CMK (cell line): ENCODE results near the gene ARL15.

Experiments used
- DNase-seq: peaks from one replicate; pipeline ENCODE4 v3.0.0-alpha.2; 2010; ENCODE audit warnings: low read depth

ARL15 gene

DNA sequence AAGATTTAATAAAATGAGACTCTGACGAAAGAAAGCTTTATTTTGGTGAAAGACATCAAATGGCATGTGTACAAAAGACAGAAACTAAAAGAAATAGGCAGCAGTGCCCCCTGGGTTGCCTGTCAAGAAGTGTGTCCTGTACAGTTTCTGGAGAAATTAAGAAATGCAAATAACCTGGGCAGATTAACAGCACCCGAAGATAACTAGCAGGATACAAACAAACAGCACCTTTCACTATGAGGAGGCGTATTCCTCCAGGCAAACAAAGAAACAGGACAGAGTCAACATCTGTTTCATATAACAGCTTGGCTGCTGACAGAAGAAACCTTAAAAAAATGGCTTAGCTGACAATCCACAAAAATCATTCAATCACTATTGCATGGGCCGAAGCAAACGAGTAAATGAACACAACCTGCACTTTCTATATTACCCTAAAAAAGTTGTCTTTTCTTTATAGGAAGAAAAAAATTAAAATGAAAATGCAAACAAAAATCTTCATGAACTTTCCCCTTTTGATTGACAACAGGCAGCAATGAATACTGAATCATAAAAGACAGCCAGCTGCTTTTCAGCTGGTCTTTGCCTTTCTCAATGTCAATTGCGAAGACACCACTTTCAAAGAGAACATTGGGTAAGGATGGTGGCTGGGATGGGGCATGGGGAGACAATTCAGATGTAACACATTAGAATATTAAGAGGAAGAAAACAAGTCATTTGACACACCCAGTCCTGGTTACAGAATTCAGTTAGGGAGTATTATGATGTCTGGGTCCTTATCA, 162.1 kb downstream of the ARL15 start:
- DNase-seq: no peak

DNA sequence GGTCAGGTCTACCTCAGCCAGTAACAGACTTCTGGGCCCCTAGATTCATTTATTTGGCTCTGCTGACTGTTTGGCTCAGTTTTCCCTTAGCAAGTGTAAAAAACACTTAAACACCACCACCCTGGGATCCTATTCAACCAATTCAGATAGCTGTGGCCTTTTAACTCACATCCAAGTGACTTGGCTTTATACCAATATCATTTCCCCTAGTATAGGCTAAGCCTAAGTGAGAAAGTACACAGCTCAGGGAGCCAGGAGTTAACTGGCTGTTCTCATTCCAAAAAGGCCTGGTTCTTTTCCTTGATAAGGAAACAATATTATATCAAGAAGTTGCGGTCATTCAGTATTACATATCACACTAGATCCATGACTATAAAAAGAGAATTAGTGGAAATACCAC, 163.5 kb downstream of the ARL15 start:
- no peak for DNase-seq

DNA sequence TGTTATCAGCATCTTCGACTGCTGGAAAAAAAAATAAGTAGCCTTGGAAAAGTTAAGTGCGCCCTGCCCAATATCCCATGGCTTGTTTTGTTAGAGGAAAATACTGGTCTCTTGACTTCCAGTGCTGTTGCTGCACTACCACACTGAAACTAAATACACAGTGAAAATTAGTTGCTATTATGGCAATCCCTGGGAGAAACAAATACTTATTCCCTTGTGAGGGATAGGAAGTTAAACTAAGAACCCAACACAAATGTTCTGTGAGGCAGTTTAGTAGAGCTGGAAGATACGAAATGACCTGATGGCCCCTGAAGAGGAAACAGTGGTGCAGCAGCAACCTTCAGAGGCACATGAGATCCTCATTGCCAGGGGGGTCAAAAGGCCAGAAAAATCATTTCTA, 164.0 kb downstream of the ARL15 start:
- DNase-seq: no peak

DNA sequence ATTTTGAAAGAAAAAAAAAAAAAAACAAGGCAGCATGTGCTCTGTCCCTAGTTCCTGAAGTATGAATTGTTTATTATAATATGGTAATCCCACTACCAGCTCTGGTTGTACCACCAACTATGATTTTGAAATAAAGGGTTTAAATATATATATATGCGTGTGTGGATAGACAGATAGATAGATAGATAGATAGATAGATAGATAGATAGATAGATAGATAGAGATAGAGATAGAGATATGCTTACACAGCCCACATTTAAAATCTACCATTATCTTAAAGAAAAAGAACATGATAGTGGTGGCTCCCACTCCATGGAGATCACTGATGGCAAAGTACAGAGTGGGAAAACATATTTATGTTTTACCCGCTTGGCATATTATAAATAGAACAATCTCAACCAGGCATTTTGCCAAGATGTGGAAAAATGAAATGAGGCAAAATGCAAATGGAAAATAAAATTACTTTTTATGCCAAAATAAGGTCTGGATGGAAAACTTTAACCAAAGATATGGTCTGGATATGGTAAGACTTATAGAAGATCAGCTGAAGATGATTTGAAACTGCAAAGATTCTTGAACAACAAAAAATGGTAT, 170.0 kb downstream of the ARL15 start:
- no peak for DNase-seq

DNA sequence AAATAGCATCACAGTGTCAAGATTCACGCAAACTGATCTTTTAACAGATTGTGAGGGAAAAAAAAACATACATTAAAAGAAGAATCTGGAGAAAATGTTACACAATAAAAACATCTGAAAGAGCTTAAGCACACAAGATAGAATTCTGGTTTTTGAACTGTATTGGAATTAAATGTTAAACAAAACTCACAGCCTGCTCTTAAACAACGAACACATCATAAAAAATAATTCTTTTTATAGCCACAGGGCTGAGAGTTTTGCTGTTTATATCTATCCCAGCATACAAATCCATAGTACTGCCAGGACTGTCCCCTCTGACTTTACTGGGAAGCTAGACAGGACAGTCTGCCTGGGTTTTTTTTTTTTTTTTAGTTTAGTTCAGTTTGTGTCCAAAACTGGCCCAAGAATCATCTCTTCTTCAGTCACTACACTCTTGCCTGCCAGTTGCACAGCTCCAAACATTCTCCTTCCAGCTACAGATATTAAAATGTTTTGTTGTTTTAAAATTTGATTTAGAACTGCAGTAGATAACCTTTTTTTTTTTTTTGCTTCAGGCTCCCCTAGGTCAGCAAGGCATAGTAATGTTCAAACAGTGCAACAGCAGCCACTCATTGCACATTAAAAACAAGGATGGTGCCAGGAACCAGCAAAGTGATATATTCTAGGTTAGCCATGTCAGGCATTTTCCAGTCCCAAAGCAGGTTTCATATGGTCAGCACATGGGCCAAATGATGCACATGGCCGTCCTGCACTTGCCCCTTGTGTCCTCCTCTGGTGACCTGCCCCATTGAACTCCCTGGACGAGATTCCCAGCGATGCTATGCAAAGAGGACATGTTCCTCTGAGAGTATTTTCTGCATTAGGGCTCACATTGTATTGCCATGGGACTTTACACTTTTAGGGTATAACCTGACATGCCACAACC, 173.6 kb downstream of the ARL15 start:
- DNase-seq: no peak

DNA sequence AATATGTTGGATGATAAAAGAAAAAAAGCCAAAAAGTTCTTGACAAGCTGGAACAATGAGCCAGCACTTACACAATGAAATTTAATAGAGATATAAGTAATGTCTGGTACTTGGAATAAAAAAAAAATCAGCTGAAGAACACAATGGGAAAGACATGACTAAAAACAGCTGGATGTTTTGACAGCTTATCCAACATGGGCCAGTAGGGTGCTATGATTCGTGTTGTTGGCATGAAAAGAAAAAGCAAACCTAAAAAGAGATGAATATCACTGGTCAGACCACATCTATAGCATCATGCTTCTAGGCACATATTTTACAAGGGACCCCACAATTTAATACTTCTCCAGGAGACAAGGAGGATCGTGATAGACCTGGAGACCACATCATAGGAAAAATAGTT, 175.3 kb downstream of the ARL15 start:
- no peak for DNase-seq

DNA sequence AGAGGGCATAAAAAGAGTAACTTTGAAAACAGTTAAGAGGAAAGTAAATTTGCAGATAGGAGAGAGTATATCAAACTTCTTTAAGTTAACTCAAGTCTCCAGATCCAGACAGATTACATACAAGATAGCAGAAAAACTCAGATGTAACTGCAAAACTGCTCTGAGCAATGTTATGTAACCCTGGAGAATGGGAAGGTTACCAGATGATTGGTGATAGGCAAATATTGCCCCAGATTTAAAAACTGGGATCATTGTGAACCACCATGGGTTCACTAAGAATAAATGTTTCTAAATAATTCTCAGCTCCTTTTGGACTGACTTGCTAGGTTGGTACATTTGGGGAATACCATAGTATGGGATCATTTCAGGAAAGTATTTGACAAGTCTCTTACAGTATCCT, 176.5 kb downstream of the ARL15 start:
- DNase-seq: no peak

DNA sequence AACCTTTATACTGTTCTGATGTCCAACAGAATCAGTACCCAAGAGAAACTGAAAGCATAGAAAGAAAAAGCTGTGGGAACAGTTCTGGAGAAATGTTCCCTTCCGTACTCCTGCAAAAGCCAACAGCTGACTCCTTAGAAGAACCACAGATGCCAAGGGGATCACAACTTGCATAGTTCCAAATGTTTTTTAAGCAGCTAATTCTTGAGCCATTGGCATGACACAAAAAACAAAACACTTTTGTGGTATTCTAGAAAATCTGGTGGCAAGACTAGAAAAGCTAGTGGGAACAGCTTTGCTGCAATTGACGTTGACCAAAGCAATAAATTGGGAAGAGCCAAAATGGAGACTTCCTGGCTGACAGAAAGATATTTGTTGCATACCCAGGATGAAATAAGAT, 189.9 kb downstream of the ARL15 start:
- no peak for DNase-seq

DNA sequence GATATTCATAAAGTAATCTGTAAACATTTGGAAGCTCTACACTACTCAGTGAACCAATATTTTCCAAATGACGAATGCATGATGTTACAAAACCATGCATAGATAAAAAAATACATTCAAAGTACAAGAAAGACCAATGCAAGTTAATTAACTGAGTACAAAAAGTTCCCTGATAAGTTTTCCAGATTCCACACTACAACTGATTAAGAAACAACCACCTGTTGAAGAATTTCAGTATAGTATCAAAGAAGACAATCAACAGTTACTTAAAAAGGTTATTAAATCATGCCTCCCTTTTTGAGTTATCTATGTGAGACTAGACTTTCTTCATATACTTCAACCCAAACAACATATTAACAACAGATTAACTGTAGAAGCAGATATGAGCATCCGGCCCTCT, 192.4 kb downstream of the ARL15 start:
- DNase-seq: no peak

DNA sequence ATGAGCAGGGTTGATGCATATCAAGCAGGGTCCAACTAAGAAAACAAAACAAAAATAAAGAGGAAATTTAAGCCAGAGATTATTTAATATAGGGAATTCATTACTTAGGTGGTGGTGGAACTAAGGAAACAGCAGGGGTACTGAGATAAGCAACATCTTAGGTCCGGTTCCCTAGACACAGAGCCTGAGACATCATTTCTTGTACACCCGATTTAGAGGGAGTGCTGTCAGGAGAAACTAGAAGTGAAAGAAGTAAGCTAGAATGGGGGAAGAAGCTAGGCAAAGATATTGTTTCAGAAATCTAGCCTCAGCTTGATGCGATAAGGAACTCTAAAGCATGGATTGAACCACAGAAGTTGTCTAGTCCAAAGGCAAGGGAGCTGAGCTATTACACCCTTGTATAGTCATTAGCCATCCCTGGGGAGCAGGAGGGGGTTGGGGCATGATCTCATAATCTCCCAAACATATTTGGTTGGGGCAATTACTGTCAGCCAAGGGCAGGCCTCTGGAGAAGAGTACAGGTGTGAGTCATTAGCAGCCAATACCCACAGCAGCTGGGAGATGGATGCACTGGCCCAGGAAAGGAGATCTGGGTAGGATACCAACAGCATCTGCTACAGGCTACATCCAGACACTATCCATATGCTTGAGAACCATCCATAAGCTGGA, 194.5 kb downstream of the ARL15 start:
- DNase-seq: no peak

DNA sequence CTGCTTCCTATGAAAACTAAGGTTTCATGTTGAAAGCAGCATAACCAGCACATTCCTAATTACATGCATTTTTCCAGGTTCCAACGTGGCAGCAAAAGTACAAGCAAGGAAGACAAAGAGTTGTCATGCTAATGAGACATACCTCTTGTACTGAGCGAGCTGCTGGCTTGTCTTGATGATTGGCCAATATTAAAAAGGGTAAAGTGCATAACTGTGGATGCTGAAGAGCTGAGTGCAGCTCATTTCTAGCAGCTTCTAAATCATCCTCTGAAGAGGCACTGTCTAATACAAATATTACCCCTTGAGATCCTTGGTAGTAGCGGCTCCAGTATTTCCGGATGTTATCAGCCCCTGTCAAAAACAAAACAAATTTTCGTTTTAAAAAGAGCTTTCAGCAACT, 197.3 kb downstream of the ARL15 start:
- DNase-seq: no peak

DNA sequence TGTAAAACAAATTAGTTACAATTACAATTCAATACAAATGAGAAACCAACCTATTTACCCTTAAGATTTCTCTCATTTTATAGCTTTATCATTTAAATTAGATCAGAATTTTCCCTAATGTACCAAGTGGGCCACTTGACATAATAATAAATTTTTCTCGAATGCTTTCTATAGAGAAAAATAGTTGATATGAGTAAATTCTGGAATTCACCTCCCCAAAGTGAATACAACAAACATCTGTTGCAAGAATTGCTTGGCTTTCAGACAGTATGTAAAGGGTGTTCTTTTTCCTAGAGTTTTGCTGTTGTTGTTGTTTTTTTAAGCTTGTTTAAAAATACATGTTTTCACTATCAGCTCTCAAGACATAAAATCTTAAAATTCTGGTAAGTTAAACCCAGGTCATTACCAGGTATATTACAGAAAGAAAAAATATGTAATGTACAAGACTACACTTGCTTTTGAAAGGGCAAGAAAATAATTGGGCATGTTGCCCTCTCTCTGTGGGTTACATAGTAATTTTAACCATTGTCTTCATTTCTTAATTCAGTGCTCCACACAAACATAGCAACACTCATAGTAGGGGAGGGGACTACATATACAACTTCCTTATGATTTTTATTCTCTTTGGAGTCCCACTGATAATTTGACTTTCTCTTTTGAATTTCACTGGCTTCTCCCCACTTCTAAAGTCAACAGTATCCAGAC, 200.6 kb downstream of the ARL15 start:
- no peak for DNase-seq

DNA sequence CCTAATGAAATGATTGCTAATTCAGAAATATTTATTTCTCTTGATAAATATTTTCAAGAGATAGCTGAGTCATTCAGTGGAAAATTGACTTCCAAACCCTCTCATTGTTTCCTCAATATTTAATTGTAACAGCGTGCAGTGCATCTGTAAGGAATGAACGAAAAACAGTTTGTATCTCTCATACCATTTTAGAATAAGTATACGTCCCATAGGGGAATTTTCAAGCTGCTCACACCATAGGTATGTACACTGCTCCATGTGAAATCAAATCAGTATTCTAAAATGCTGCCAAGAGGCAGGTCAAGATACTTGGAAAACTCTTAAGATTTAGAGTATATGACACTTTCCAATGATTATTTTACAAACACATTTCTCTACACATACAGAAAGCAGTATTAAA, 202.2 kb downstream of the ARL15 start:
- no peak for DNase-seq

DNA sequence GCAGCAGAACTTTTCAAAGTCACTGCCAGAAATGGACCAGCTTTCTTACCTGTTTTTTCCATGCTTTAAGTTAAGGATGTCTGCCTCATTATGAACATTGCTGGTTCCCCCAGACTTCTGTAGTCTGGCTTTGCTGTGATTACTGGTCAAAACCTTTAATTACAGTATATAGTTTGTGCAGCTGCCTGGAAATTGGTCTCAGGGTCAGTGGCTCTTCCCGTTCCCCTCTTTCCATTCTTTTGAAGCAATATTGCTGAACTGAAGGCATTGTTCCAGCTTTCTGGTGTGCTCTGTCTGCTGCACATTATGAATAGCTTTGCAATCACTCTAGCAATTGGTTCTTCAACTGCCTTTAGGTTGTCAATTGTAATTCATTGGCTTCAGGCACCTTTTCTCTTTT, 206.5 kb downstream of the ARL15 start:
- no peak for DNase-seq

DNA sequence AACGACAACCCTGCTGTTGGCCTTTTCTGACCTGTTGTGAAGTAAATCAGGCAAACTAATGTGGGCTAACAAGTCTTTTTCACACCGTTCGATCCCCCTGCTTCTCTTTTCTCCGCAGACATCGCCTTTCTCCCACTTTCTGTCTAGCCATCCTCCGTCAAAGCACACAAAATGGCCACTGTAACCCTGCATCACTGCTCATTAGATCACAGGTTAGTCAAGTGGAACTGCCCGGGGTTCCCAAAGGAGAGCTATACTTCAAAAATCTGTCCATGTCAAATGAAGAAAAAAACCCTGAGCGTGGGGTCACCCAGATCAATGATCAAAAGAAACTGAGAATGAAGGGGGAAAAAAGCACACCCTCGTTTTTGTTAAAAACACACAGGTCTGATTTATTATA, 212.1 kb downstream of the ARL15 start:
- DNase-seq: no peak

DNA sequence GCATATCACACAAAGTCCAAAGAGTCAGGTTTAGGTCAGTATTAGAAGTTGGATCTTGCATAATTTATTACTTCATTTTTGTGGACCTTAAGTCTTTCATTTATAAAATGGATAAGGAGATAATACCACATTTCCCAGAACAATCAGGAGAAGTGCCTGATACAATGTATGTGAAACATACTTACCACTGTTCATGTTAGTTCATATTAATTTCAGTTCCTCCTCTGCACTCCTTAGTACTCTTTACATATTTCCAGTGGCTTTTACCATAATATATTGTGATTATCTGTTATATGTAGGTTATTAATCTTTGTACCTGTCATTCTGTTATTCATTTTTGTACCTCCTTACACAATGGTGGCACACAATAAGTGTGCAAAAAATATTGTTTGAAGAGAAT, 214.4 kb downstream of the ARL15 start:
- DNase-seq: no peak

DNA sequence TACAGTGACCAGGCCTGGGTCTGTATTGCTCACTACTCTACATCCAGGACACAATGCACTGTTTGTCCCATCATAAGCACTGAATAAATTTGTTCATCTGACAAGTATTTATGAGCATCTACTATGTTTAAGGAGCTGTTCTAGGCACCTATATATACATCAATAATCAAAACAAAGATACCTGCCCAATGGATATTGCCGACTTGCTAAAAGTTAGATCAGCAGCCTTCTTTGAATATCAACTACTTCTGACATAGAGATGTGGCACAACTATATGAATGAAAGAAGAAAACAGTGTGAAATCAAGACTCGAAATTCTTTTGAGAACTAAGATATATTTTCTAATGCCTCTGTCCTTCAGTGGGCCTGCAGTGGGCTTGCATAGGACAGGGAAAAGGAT, 215.7 kb downstream of the ARL15 start:
- DNase-seq: no peak

DNA sequence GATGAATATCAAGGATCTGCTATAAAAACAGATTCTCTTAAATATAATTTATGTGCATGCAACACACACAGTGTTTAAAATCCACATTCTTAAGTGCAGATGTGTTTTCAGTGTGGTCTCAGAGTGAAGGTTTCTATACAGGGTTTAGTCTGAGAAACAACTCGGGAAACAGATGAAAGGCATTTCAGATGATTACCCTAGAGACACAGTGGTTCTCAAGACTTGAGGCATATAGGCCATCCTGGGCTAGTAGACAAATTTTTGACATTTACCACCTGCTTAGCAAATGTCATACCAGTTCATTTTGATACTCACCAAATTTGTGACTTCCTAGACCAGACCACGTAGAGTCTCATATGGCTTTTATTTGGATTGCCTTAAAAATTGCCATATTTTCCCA, 216.5 kb downstream of the ARL15 start:
- DNase-seq: no peak

DNA sequence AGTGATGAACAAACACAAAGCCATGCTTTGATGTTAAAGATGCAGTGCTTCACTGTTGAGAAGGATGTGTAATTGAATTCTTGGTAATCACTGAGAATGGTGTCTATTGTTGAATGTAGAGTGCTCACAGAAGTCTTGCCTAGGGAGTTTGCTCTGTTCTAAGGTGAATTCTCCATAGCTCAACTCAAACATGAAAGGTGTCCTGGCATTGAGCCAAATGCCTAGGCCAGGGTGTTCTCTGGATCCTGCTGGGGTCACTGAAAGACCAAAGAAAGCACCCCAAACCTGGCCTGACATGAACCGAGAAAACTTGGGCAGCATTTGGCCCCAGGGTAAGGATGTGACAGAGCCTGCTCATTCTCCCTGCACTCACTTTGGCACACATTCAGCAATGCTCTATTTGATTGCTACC, 217.3 kb downstream of the ARL15 start:
- DNase-seq: no peak

DNA sequence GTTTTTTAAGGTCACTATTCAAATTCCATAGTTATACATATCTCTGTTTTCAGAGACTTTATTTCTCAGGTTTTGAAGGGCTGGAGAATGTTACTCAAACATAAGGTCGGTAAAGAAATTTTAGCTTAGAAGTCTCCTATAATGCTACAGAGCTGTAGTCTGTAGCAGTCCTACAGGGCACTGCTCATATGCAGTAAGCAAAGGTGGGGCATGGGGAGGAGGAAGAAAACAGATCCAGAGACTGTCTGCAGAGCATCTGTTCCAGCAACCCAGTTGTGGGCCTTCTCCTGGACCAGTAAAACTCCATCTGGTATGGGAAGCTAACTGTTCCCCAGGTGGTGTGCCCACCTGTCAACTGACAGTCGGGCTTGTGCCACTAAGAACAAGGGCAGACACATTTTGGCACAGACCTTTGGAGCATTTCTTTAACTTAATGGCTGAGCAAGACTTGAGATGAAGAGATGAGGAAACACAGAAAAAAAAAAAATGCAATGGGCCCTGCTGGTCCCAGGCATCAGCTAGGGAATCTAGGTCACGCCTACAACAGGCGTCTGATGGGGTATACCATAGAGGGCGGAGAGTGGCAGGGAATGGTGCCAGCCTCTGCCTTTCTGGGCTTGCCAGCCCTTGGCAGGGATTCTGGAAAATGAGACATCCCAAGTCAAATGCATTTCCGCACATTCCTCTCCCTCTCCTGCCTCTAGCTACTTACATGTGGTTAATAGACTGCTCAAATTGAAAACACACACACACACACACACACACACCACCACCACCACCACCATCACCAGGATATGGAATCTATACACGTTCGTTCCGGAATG, 218.9 kb downstream of the ARL15 start:
- no peak for DNase-seq
